HEK293 (cell line): Measurements from ENCODE around the gene TAGLN2.
A peak's percentile ranks its signal among the peaks of the same experiment; 100 is the strongest.

Experiments used
- CTCF ChIA-PET: fragments of 350-600 bp; formaldehyde crosslinking; extraction: SDS; loops from one replicate; lab custom pipeline; 2021; ENCODE audit warnings: antibody characterized with exemption; lab: Yijun Ruan, JAX
- POLR2A ChIA-PET: fragments of 300-600 bp; formaldehyde crosslinking; extraction: SDS; loops from one replicate; lab custom pipeline; 2020; ENCODE audit warnings: antibody characterized with exemption, inconsistent platforms; lab: Yijun Ruan, JAX
- H3K27ac ChIP-seq: fragments of 200-500 bp; sonication (Bioruptor generic); 2 replicates; pipeline ENCODE4 v1.5.1; 2014; ENCODE audit warnings: low read depth, low read length, control low read depth, inconsistent platforms; ENCODE audit errors: extremely low read depth
- H3K36me3 ChIP-seq, 2 experiments: fragments of 200-500 bp in 1 of 2; sonication (Bioruptor generic) in 1 of 2; 1 replicate in 1 of 2; 2 replicates in 1 of 2; pipeline ENCODE4 v1.5.1; 2014 to 2017; ENCODE audit warnings: inconsistent platforms in 2 of 2, low read length in 2 of 2; ENCODE audit not compliant: control insufficient read depth in 2 of 2, insufficient read depth in 1 of 2
- H3K4me1 ChIP-seq: fragments of 200-500 bp; sonication (Bioruptor generic); 2 replicates; pipeline ENCODE4 v1.5.1; 2014; ENCODE audit warnings: mild to moderate bottlenecking, low read length, inconsistent platforms; ENCODE audit not compliant: control insufficient read depth, insufficient read depth
- H3K4me3 ChIP-seq: 2 replicates; pipeline ENCODE4 v1.5.1; 2011; ENCODE audit warnings: low read depth, mild to moderate bottlenecking, control low read depth, low read length, moderate library complexity
- H3K9me3 ChIP-seq: fragments of 200-500 bp; sonication (Bioruptor generic); 2 replicates; pipeline ENCODE4 v1.5.1; 2014; ENCODE audit warnings: low read depth, low read length, inconsistent platforms; ENCODE audit not compliant: control insufficient read depth, insufficient read depth
- EGR2 ChIP-seq: fragments of 450-650 bp; formaldehyde crosslinking; IDR thresholded peaks from 2 replicates; pipeline ENCODE4 v1.5.1; 2016; ENCODE audit warnings: low read depth, missing biosample characterization, missing genetic modification characterization
- IKZF3 ChIP-seq: fragments of 450-650 bp; IDR thresholded peaks from 2 replicates; pipeline ENCODE4 v1.5.0; 2018; ENCODE audit warnings: missing biosample characterization, mild to moderate bottlenecking, missing genetic modification characterization, moderate library complexity
- KLF10 ChIP-seq: fragments of 450-650 bp; IDR thresholded peaks from 2 replicates; pipeline ENCODE4 v1.5.1; 2018; ENCODE audit warnings: missing biosample characterization, mild to moderate bottlenecking, missing genetic modification characterization
- KLF9 ChIP-seq: fragments of 450-650 bp; formaldehyde crosslinking; IDR thresholded peaks from 2 replicates; pipeline ENCODE4 v1.5.1; 2016; ENCODE audit warnings: missing biosample characterization, missing genetic modification characterization, low read depth
- MEIS1 ChIP-seq: sonication (generic); formaldehyde crosslinking; IDR thresholded peaks from 2 replicates; pipeline ENCODE4 v1.8.1; 2022; ENCODE audit warnings: missing genetic modification reagents, mild to moderate bottlenecking, borderline replicate concordance
- MYNN ChIP-seq: fragments of 450-650 bp; formaldehyde crosslinking; IDR thresholded peaks from 2 replicates; pipeline ENCODE4 v1.5.1; 2016; ENCODE audit warnings: missing biosample characterization, missing genetic modification characterization, borderline replicate concordance
- MZF1 ChIP-seq: fragments of 450-650 bp; formaldehyde crosslinking; IDR thresholded peaks from 2 replicates; pipeline ENCODE4 v1.5.1; 2017; ENCODE audit warnings: missing biosample characterization, missing genetic modification characterization, borderline replicate concordance
- PRDM1 ChIP-seq: fragments of 450-650 bp; formaldehyde crosslinking; IDR thresholded peaks from 2 replicates; pipeline ENCODE4; 2016; ENCODE audit warnings: missing biosample characterization, missing genetic modification characterization
- SP7 ChIP-seq: fragments of 450-650 bp; formaldehyde crosslinking; IDR thresholded peaks from 2 replicates; pipeline ENCODE4 v1.5.1; 2016; ENCODE audit warnings: missing biosample characterization, missing genetic modification characterization
- WT1 ChIP-seq: fragments of 450-650 bp; formaldehyde crosslinking; IDR thresholded peaks from 2 replicates; pipeline ENCODE4 v1.5.1; 2016; ENCODE audit warnings: missing biosample characterization, missing genetic modification characterization
- YY2 ChIP-seq: fragments of 450-650 bp; formaldehyde crosslinking; IDR thresholded peaks from 2 replicates; pipeline ENCODE4 v1.5.1; 2016; ENCODE audit warnings: missing biosample characterization, missing genetic modification characterization
- ZFP37 ChIP-seq: fragments of 450-650 bp; formaldehyde crosslinking; IDR thresholded peaks from 2 replicates; pipeline ENCODE4 v1.5.1; 2016; ENCODE audit warnings: missing biosample characterization, missing genetic modification characterization
- ZNF140 ChIP-seq: fragments of 450-650 bp; formaldehyde crosslinking; IDR thresholded peaks from 2 replicates; pipeline ENCODE4 v1.5.1; 2016; ENCODE audit warnings: missing biosample characterization, missing genetic modification characterization
- ZNF16 ChIP-seq: fragments of 450-650 bp; formaldehyde crosslinking; IDR thresholded peaks from 2 replicates; pipeline ENCODE4 v1.5.1; 2016; ENCODE audit warnings: low read depth, missing biosample characterization, missing genetic modification characterization
- ZNF214 ChIP-seq: fragments of 450-650 bp; formaldehyde crosslinking; IDR thresholded peaks from 2 replicates; pipeline ENCODE4 v1.5.1; 2017; ENCODE audit warnings: missing biosample characterization, mild to moderate bottlenecking, missing genetic modification characterization, borderline replicate concordance
- ZNF239 ChIP-seq: fragments of 450-650 bp; formaldehyde crosslinking; IDR thresholded peaks from 2 replicates; pipeline ENCODE4 v1.5.1; 2016; ENCODE audit warnings: missing biosample characterization, missing genetic modification characterization
- ZNF24 ChIP-seq: fragments of 450-650 bp; formaldehyde crosslinking; IDR thresholded peaks from 2 replicates; pipeline ENCODE4 v1.5.1; 2016; ENCODE audit warnings: missing biosample characterization, missing genetic modification characterization
- ZNF274 ChIP-seq, 2 experiments: fragments of 200-500 bp in 1 of 2; fragments of 450-650 bp in 1 of 2; sonication (Bioruptor generic) in 1 of 2; formaldehyde crosslinking in 1 of 2; IDR thresholded peaks; 2 replicates each; pipeline versions ENCODE4 v1.5.1 to v1.6.1; 2014 to 2016; ENCODE audit warnings: borderline replicate concordance in 1 of 2, inconsistent platforms in 1 of 2, low read length in 1 of 2, missing biosample characterization in 1 of 2, missing genetic modification characterization in 1 of 2
- ZNF292 ChIP-seq: fragments of 450-650 bp; formaldehyde crosslinking; IDR thresholded peaks from 2 replicates; pipeline ENCODE4 v1.5.1; 2016; ENCODE audit warnings: low read depth, missing biosample characterization, missing genetic modification characterization, borderline replicate concordance
- ZNF311 ChIP-seq: fragments of 450-650 bp; formaldehyde crosslinking; IDR thresholded peaks from 2 replicates; pipeline ENCODE4 v1.5.1; 2017; ENCODE audit warnings: missing biosample characterization, missing genetic modification characterization, borderline replicate concordance
- ZNF341 ChIP-seq: fragments of 450-650 bp; formaldehyde crosslinking; IDR thresholded peaks from 2 replicates; pipeline ENCODE4; 2016; ENCODE audit warnings: low read depth, missing biosample characterization, missing genetic modification characterization
- ZNF391 ChIP-seq: fragments of 450-650 bp; formaldehyde crosslinking; IDR thresholded peaks from 2 replicates; pipeline ENCODE4 v1.5.1; 2016; ENCODE audit warnings: low read depth, missing biosample characterization, missing genetic modification characterization, borderline replicate concordance
- ZNF426 ChIP-seq: fragments of 450-650 bp; formaldehyde crosslinking; IDR thresholded peaks from 2 replicates; pipeline ENCODE4 v1.5.1; 2017; ENCODE audit warnings: missing biosample characterization, missing genetic modification characterization, mild to moderate bottlenecking, inconsistent platforms, moderate library complexity
- ZNF48 ChIP-seq: fragments of 450-650 bp; formaldehyde crosslinking; IDR thresholded peaks from 2 replicates; pipeline ENCODE4 v1.5.1; 2016; ENCODE audit warnings: missing biosample characterization, missing genetic modification characterization
- ZNF488 ChIP-seq: fragments of 450-650 bp; formaldehyde crosslinking; IDR thresholded peaks from 2 replicates; pipeline ENCODE4 v1.5.1; 2016; ENCODE audit warnings: missing biosample characterization, missing genetic modification characterization
- ZNF600 ChIP-seq: fragments of 450-650 bp; formaldehyde crosslinking; IDR thresholded peaks from 2 replicates; pipeline ENCODE4 v1.5.1; 2016; ENCODE audit warnings: missing biosample characterization, missing genetic modification characterization
- ZNF610 ChIP-seq: fragments of 450-650 bp; formaldehyde crosslinking; IDR thresholded peaks from 2 replicates; pipeline ENCODE4 v1.5.1; 2016; ENCODE audit warnings: missing biosample characterization, missing genetic modification characterization, borderline replicate concordance
- ZNF654 ChIP-seq: fragments of 450-650 bp; formaldehyde crosslinking; IDR thresholded peaks from 2 replicates; pipeline ENCODE4 v1.5.1; 2016; ENCODE audit warnings: low read depth, missing biosample characterization, missing genetic modification characterization
- ZNF777 ChIP-seq: fragments of 450-650 bp; formaldehyde crosslinking; IDR thresholded peaks from 2 replicates; pipeline ENCODE4 v1.5.1; 2017; ENCODE audit warnings: missing biosample characterization, missing genetic modification characterization, borderline replicate concordance
- ZNF830 ChIP-seq: fragments of 450-650 bp; IDR thresholded peaks from 2 replicates; pipeline ENCODE4 v1.5.0; 2018; ENCODE audit warnings: missing biosample characterization, missing genetic modification characterization, low read depth, mild to moderate bottlenecking, moderate library complexity
- TF ChIP-seq, protein P1 (sequence below): sonication (generic); formaldehyde crosslinking; IDR thresholded peaks from 2 replicates; pipeline ENCODE4 v1.8.1; 2022; ENCODE audit warnings: mild to moderate bottlenecking, moderate library complexity, missing genetic modification reagents
- TF ChIP-seq, protein P2 (sequence below): fragments of 450-650 bp; formaldehyde crosslinking; IDR thresholded peaks from 2 replicates; pipeline ENCODE4 v1.5.1; 2017; ENCODE audit warnings: missing biosample characterization, missing genetic modification characterization

Gene TAGLN2

DNA sequence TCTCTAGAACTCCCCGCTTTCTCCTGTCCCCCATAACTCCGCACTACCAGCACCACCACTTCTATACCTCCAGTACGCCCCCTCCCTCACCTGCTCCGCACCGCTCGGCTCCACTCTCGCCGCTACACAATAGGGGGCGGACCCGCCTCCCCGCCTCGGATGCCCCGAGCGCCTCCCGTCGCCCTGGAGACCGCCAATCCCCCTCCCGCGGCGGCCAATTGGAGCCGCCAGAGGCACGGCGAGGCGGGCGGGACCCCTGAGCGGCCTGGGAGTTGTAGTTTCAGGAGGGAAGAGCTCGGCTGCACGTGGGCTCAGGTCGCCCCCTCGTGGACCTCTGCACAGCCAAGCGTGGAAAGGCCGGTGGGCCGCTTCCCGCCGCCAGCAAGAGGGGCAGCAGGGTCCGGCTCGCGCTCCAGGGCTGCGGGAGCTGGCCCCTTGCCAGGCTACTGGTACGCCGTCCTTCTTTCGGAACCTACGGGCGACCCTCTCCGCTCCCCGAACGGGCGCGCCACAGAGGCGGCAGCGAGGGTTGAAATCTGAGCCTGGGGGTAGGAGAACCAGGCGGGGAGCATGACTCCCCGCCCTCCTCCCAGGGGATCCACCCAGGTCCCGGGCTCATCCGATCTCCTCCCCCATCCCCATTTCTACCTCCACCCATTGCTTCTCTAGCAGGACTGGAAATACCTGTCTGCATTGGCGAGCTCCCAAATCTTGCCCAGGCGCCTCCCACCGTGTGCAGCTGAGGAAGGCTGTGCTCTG is 20.4 kb upstream of the TAGLN2 start, which contains the start of gene IGSF9 (continued):
- TF ChIP-seq SP7 (peak; percentile 72), ZNF830 (tag by site-specific recombination) (no peak), ZNF341 (tag by site-specific recombination) (peak; percentile 91), ZNF24 (tag by site-specific recombination) (peak; percentile 28; the same call in 1 of the 2 replicates), IKZF3 (0 out of 2 replicates have a peak, but pooled peaks have one; percentile 24), MZF1 (tag by site-specific recombination) (0 out of 2 replicates have a peak, but pooled peaks have one; percentile 30), ZNF426 (no peak), ZNF311 (tag by site-specific recombination) (no peak), ZNF610 (tag by site-specific recombination) (peak; percentile 44; the same call in 1 of the 2 replicates), KLF9 (tag by site-specific recombination) (peak; percentile 94), MEIS1 (no peak), ZNF16 (tag by site-specific recombination) (no peak), ZNF274 (IDR thresholded peaks at IDR 0.05; ENCODE audit: low read length) (no peak), ZNF274 (tag by site-specific recombination; IDR thresholded peaks at IDR 0.05; ENCODE audit: borderline replicate concordance) (no peak), ZNF654 (peak; percentile 46), ZNF600 (tag by site-specific recombination) (peak; percentile 53; the same call in 1 of the 2 replicates), ZNF214 (tag by site-specific recombination) (no peak), KLF10 (tag by site-specific recombination) (peak; percentile 76; the same call in 1 of the 2 replicates), ZNF140 (tag by site-specific recombination) (no peak)
- TF ChIP-seq, protein P1, sequence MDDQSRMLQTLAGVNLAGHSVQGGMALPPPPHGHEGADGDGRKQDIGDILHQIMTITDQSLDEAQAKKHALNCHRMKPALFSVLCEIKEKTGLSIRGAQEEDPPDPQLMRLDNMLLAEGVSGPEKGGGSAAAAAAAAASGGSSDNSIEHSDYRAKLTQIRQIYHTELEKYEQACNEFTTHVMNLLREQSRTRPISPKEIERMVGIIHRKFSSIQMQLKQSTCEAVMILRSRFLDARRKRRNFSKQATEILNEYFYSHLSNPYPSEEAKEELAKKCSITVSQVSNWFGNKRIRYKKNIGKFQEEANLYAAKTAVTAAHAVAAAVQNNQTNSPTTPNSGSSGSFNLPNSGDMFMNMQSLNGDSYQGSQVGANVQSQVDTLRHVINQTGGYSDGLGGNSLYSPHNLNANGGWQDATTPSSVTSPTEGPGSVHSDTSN (CRISPR knock-in tag): no peak
- TF ChIP-seq, all 188 proteins: peak for 58

DNA sequence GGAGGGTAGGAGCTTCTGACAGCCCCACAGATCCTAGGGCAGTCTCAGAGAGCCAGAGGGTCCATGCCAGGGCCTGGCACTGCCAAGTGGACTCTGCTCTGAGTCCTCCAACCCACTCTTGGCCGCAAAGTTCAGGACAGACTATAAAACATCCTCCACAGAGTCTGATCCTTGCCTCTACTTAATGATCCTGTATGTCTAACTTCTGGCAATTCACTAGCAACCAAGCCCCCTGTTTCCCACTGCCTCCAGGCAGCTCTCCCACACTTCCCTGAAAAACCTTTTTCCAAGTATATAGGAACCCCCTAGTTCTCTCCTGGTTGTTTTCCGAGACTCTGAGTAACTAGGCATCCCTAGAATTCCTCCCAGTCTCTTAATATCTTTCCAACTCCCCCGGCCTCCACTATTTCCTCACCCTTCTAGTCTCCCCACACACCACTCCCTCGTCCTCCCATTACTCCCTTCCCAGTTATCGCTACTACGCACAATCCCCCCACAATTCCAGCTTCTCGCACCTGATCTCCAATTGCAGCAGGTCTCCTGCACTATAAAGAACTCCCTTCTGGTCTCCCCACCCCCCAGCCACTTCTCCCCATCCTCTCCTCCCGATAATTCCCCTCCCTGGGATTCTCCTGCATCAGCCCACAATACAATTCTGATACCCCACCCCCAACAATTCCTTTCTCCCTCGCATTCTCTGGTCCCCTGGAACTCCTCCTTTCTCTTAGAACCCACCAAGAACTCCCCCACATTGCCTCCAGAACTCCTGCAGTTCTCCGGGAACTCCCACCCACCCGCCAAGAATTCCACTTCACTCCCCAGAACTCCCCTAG is 19.5 kb upstream of the TAGLN2 start:
- no peaks in the 10 kb centered on the region for H3K36me3 ChIP-seq
- H3K4me1 ChIP-seq: no peaks in the 10 kb centered on the region
- peak overlapping the region; percentile 24 for H3K4me3 ChIP-seq
- POLR2A ChIA-PET: interaction anchor here (0.9 to 4.1 kb wide), 3 partner anchors 13 to 63 kb away, joined by 3 to 25 read pairs (median 3); partner anchors contain the start of gene TAGLN2
- H3K27ac ChIP-seq: no peak overlapping the region
- CTCF ChIA-PET: interaction anchor here (0.6 to 10.8 kb wide), 13 partner anchors 8 to 782 kb away, joined by 3 to 87 read pairs (median 4); partner anchors contain the start of gene TAGLN2
- no peaks in the 10 kb centered on the region for H3K9me3 ChIP-seq
- TF ChIP-seq ZNF488 (tag by site-specific recombination) (no peak), EGR2 (peak; percentile 82), ZNF239 (tag by site-specific recombination) (no peak), WT1 (tag by site-specific recombination) (peak; percentile 94), YY2 (tag by site-specific recombination) (no peak), ZNF48 (tag by site-specific recombination) (no peak), ZNF391 (tag by site-specific recombination) (no peak), ZFP37 (no peak), ZNF292 (tag by site-specific recombination) (no peak), MYNN (no peak), ZNF777 (tag by site-specific recombination) (no peak), PRDM1 (tag by site-specific recombination) (0 out of 2 replicates have a peak, but pooled peaks have one; percentile 6)
- TF ChIP-seq, protein P2, sequence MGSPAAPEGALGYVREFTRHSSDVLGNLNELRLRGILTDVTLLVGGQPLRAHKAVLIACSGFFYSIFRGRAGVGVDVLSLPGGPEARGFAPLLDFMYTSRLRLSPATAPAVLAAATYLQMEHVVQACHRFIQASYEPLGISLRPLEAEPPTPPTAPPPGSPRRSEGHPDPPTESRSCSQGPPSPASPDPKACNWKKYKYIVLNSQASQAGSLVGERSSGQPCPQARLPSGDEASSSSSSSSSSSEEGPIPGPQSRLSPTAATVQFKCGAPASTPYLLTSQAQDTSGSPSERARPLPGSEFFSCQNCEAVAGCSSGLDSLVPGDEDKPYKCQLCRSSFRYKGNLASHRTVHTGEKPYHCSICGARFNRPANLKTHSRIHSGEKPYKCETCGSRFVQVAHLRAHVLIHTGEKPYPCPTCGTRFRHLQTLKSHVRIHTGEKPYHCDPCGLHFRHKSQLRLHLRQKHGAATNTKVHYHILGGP (tag by site-specific recombination): no peak
